Endothelial cell of umbilical vein (primary cell): ENCODE results near the gene UFSP1. TPM values are rescaled to one million over a fixed set of nuclear protein-coding genes. Genes with fewer than 3 reads are reported as not detected.

ENCODE experiments used
- BruUV-seq: library from RNA; stranded (reverse); fragments of 400-500 nt; replicated peaks from 2 replicates; lab custom pipeline; 2021; lab: Mats Ljungman, UMichigan
- CTCF ChIA-PET: fragments of 300-600, 350-600 bp; sonication (Branson Sonifier 250); formaldehyde crosslinking; loops from one replicate; lab custom pipeline; 2021; ENCODE audit warnings: antibody characterized with exemption, inconsistent platforms; lab: Charles Lee
- POLR2A ChIA-PET: fragments of 300-600, 350-600 bp; sonication (Branson Sonifier 250); formaldehyde crosslinking; loops from one replicate; lab custom pipeline; 2021; ENCODE audit warnings: antibody characterized with exemption, inconsistent platforms; lab: Charles Lee
- DNase-seq: peaks from one replicate; pipeline ENCODE4 v3.0.0-alpha.2; 2011; ENCODE audit warnings: low read depth, low spot score
- FAIRE-seq: peaks from 2 replicates; lab custom pipeline; 2011; peaks lifted over from hg19 to GRCh38; lab: Jason Lieb, UNC
- H2AFZ ChIP-seq: 2 replicates; pipeline ENCODE4 v1.6.0; 2012; ENCODE audit warnings: low read depth, low read length, control low read depth, inconsistent platforms
- H3K27ac ChIP-seq: 2 replicates; pipeline ENCODE4 v1.5.1; 2011; ENCODE audit warnings: low read depth, mild to moderate bottlenecking, control low read depth, low read length, moderate library complexity; ENCODE audit not compliant: insufficient read depth
- H3K27me3 ChIP-seq, 2 experiments: 2 replicates each; pipeline versions ENCODE4 v1.6.0 to v1.6.1; 2011; ENCODE audit warnings: low read length in 2 of 2, mixed read lengths in 1 of 2; ENCODE audit not compliant: control insufficient read depth in 2 of 2, insufficient read depth in 2 of 2
- H3K36me3 ChIP-seq, 2 experiments: 2 replicates in 1 of 2; 3 replicates in 1 of 2; pipeline ENCODE4 v1.5.1; 2011; ENCODE audit warnings: low read length in 2 of 2, mild to moderate bottlenecking in 1 of 2, moderate library complexity in 1 of 2; ENCODE audit not compliant: control insufficient read depth in 2 of 2, insufficient read depth in 2 of 2; ENCODE audit errors: extremely low read depth in 1 of 2
- H3K4me1 ChIP-seq: 3 replicates; pipeline ENCODE4 v1.5.1; 2011; ENCODE audit warnings: mild to moderate bottlenecking, low read length; ENCODE audit not compliant: control insufficient read depth, insufficient read depth; ENCODE audit errors: extremely low read depth
- H3K4me2 ChIP-seq: 2 replicates; pipeline ENCODE4 v1.6.1; 2011; ENCODE audit warnings: low read length, control low read depth, mixed read lengths; ENCODE audit not compliant: insufficient read depth
- H3K4me3 ChIP-seq, 3 experiments: fragments of 200-600 bp in 1 of 3; sonication (generic), shearing (Covaris generic) in 1 of 3; replicated peaks in 1 of 3; 2 replicates each; pipeline ENCODE4 v1.5.1; 2011 to 2016; ENCODE audit warnings: control low read depth in 3 of 3, low read length in 3 of 3, mild to moderate bottlenecking in 2 of 3, inconsistent platforms in 1 of 3, low read depth in 1 of 3, moderate library complexity in 1 of 3; ENCODE audit not compliant: insufficient read depth in 1 of 3
- H3K79me2 ChIP-seq: 2 replicates; pipeline ENCODE4 v1.6.0; 2012; ENCODE audit warnings: low read length, inconsistent platforms; ENCODE audit not compliant: control insufficient read depth, insufficient read depth
- H3K9ac ChIP-seq: replicated peaks from 2 replicates; pipeline ENCODE3; 2011; ENCODE audit warnings: low read length, control low read depth; ENCODE audit not compliant: insufficient read depth; ENCODE audit errors: extremely low read depth
- H3K9me1 ChIP-seq: replicated peaks from 3 replicates; pipeline ENCODE4 v1.6.0; 2011; ENCODE audit warnings: mild to moderate bottlenecking, low read length; ENCODE audit not compliant: control insufficient read depth, insufficient read depth; ENCODE audit errors: extremely low read depth
- H3K9me3 ChIP-seq: replicated peaks from 2 replicates; pipeline ENCODE4 v1.5.1; 2012; ENCODE audit warnings: low read length, inconsistent platforms; ENCODE audit not compliant: control insufficient read depth, insufficient read depth
- H4K20me1 ChIP-seq: replicated peaks from 2 replicates; pipeline ENCODE3; 2011; ENCODE audit warnings: mild to moderate bottlenecking, low read length; ENCODE audit not compliant: control insufficient read depth, insufficient read depth; ENCODE audit errors: extremely low read depth
- CTCF ChIP-seq, 2 donors: IDR thresholded peaks; 1 replicate in 1 of 2; 2 replicates in 1 of 2; pipeline ENCODE4 v1.5.1; 2011; ENCODE audit warnings: low read length in 2 of 2, mild to moderate bottlenecking in 2 of 2, moderate library complexity in 2 of 2, control low read depth in 1 of 2, inconsistent platforms in 1 of 2, low read depth in 1 of 2; ENCODE audit not compliant: insufficient read depth in 1 of 2; ENCODE audit errors: extremely low read depth in 1 of 2
- GATA2 ChIP-seq: IDR thresholded peaks from 2 replicates; pipeline ENCODE4 v1.7.0; 2011; ENCODE audit warnings: low read depth, mild to moderate bottlenecking, moderate library complexity, mixed read lengths, low read length; ENCODE audit not compliant: insufficient read length, insufficient read depth
- JUN ChIP-seq: IDR thresholded peaks from 2 replicates; pipeline ENCODE4 v1.6.1; 2011; ENCODE audit warnings: borderline replicate concordance, low read depth; ENCODE audit not compliant: insufficient read length, insufficient read depth
- MAX ChIP-seq: IDR thresholded peaks from 2 replicates; pipeline ENCODE4 v1.6.1; 2011; ENCODE audit not compliant: insufficient read depth, insufficient read length
- MYC ChIP-seq: IDR thresholded peaks from one replicate; pipeline ENCODE4 v1.6.1; 2011; ENCODE audit warnings: mild to moderate bottlenecking, low read depth, low read length
- POLR2A ChIP-seq: IDR thresholded peaks from 2 replicates; pipeline ENCODE4 v1.6.1; 2012; ENCODE audit warnings: low read depth, mild to moderate bottlenecking, control low read depth, low read length
- POLR2AphosphoS5 ChIP-seq: IDR thresholded peaks from 2 replicates; pipeline ENCODE4 v1.6.1; 2012; ENCODE audit warnings: low read depth, mild to moderate bottlenecking, control low read depth, low read length, moderate library complexity; ENCODE audit not compliant: insufficient read depth
- dilution Hi-C: fragments of 300-500 bp; cut with MboI; formaldehyde crosslinking; loops from one replicate; pipeline ENCODE4 v1.15.0; 2019; ENCODE audit warnings: low sequenced_read_pairs; ENCODE audit not compliant: extremely low pct_ligation_motif_present
- intact Hi-C: fragments of 100-400 bp; cut with micrococcal nuclease; formaldehyde crosslinking; loops from one replicate; pipeline ENCODE4 v1.10.0; 2022
- polyA plus RNA-seq, 4 experiments: library from polyadenylated mRNA; depleted of rRNA in 3 of 4; stranded (reverse) in 3 of 4; unstranded in 1 of 4; fragments of >200 nt; gene quantifications; 2 replicates each; pipeline versions ENCODE4 v1.2.1 to v1.2.3, GENCODE V29; 2011 to 2012; ENCODE audit warnings: missing spikeins in 1 of 4
- total RNA-seq: library from RNA; stranded (reverse); gene quantifications from 2 replicates; pipeline ENCODE4 v1.2.3, GENCODE V29; 2021

Gene UFSP1
- total and polyA plus RNA-seq, 2 donors (not counting 3 experiments of a cell fraction or from before 2014, with no cell fraction given): 0.84 to 0.93 TPM

GRCh38 chr7:100865938-100866728 is 23.4 kb downstream of the UFSP1 start:
- H3K27ac ChIP-seq: peak overlapping the region; percentile 90
- H3K4me1 ChIP-seq: peaks cover 36% of the 10 kb centered on the region
- peaks cover 25% of the 10 kb centered on the region for H3K79me2 ChIP-seq
- dilution Hi-C loops: no loop called here
- POLR2A ChIA-PET: interaction anchor here (1.0 kb wide), 1 partner anchor 9 kb away, joined by 4 read pairs; the partner anchor contains the start of gene SRRT
- no peak overlapping the region for H2AFZ ChIP-seq
- H3K4me3 ChIP-seq: peak overlapping the region in 1 of 3 experiments; percentile 87
- H3K4me2 ChIP-seq: peak overlapping the region; percentile 86
- peaks cover 4 to 11% of the 10 kb centered on the region in 2 experiments for H3K36me3 ChIP-seq
- H4K20me1 ChIP-seq: no peaks in the 10 kb centered on the region
- H3K9me1 ChIP-seq: no peaks in the 10 kb centered on the region
- no peak for TF ChIP-seq JUN
- peak; percentile 64 for TF ChIP-seq POLR2AphosphoS5
- no peak for TF ChIP-seq GATA2
- no peaks in the 10 kb centered on the region for H3K9me3 ChIP-seq
- H3K9ac ChIP-seq: peak overlapping the region; percentile 98
- intact Hi-C loops: loop anchor here (1.0 to 10.0 kb wide), 3 partner anchors 64 to 281 kb away; partner anchors contain the start of genes FBXO24 and LRCH4
- H3K27me3 ChIP-seq: no peaks in the 10 kb centered on the region
- FAIRE-seq: peak; percentile 88
- no TSS peak for BruUV-seq
- DNase-seq: peak; percentile 67
- CTCF ChIA-PET: interaction anchor here (1.0 to 1.5 kb wide), 2 partner anchors 24 to 161 kb away, joined by 4 to 5 read pairs; partner anchors contain the start of genes POP7 and UFSP1

GRCh38 chr7:100865372-100865911 is 24.1 kb downstream of the UFSP1 start:
- no TSS peak for BruUV-seq
- no peak overlapping the region for H3K9ac ChIP-seq
- H2AFZ ChIP-seq: no peak overlapping the region
- H3K4me1 ChIP-seq: peaks cover 36% of the 10 kb centered on the region
- peak overlapping the region; percentile 59 for H3K27ac ChIP-seq
- DNase-seq (peak; percentile 64), FAIRE-seq (no peak)
- H3K9me1 ChIP-seq: no peaks in the 10 kb centered on the region
- POLR2A ChIA-PET: no interaction called here
- CTCF ChIA-PET: interaction anchor here (0.6 to 1.5 kb wide), 2 partner anchors 24 to 160 kb away, joined by 3 to 4 read pairs; partner anchors contain the start of gene UFSP1
- H4K20me1 ChIP-seq: no peaks in the 10 kb centered on the region
- H3K79me2 ChIP-seq: peaks cover 23% of the 10 kb centered on the region
- no peaks in the 10 kb centered on the region for H3K9me3 ChIP-seq
- H3K36me3 ChIP-seq: peaks cover 7 to 8% of the 10 kb centered on the region in 2 experiments
- H3K4me2 ChIP-seq: no peak overlapping the region
- no peak for TF ChIP-seq MYC
- TF ChIP-seq MAX: no peak
- TF ChIP-seq POLR2A: no peak
- TF ChIP-seq JUN: no peak
- peak in 1 of 2 donors; percentile 24 for TF ChIP-seq CTCF (IDR thresholded peaks at IDR 0.05; ENCODE audit: extremely low read depth in 1 of 2, insufficient read depth in 1 of 2, low read depth in 1 of 2, low read length in 2 of 2)
- no peak for TF ChIP-seq POLR2AphosphoS5
- peak; percentile 54 for TF ChIP-seq GATA2
- H3K27me3 ChIP-seq: no peaks in the 10 kb centered on the region
- dilution Hi-C loops (no loop called here), intact Hi-C loops (loop anchor here (5.0 to 10.0 kb wide), 2 partner anchors 63 to 281 kb away; partner anchors contain the start of genes FBXO24 and LRCH4)
- no peak overlapping the region for H3K4me3 ChIP-seq
